KMS-11 (cell line): ENCODE measurements around the gene FHOD3.

Source experiments
- H2AFZ ChIP-seq: fragments of 200-600 bp; sonication (generic); 2 replicates; pipeline ENCODE4 v1.6.1; 2016; ENCODE audit warnings: antibody characterized with exemption, mixed run types, low read depth
- H3K27ac ChIP-seq: fragments of 200-600 bp; sonication (generic); 2 replicates; pipeline ENCODE4 v1.6.1; 2016; ENCODE audit warnings: mild to moderate bottlenecking, mixed run types
- H3K27me3 ChIP-seq: fragments of 200-600 bp; sonication (generic); 2 replicates; pipeline ENCODE4 v1.6.1; 2017; ENCODE audit warnings: mild to moderate bottlenecking, low read depth, mixed run types, moderate library complexity; ENCODE audit not compliant: insufficient read depth
- H3K36me3 ChIP-seq: fragments of 200-600 bp; sonication (generic); 2 replicates; pipeline ENCODE4 v1.6.1; 2017; ENCODE audit warnings: mild to moderate bottlenecking, mixed run types; ENCODE audit not compliant: insufficient read depth
- H3K4me1 ChIP-seq: fragments of 200-600 bp; sonication (generic); 2 replicates; pipeline ENCODE4 v1.6.1; 2016; ENCODE audit warnings: mild to moderate bottlenecking, low read depth, mixed run types; ENCODE audit not compliant: poor library complexity, severe bottlenecking
- H3K4me2 ChIP-seq: fragments of 200-600 bp; sonication (generic); 2 replicates; pipeline ENCODE4 v1.7.0; 2016; ENCODE audit warnings: mild to moderate bottlenecking, mixed run types
- H3K4me3 ChIP-seq: fragments of 200-600 bp; sonication (generic); IDR thresholded peaks from 2 replicates; pipeline ENCODE4 v1.6.1; 2017; ENCODE audit warnings: low read depth, low read length, mixed read lengths; ENCODE audit not compliant: insufficient read depth
- H3K79me2 ChIP-seq: fragments of 200-600 bp; sonication (generic); 2 replicates; pipeline ENCODE4 v1.6.1; 2016; ENCODE audit warnings: low read depth, mixed run types; ENCODE audit not compliant: insufficient read depth
- H3K9ac ChIP-seq: fragments of 200-600 bp; sonication (generic); 2 replicates; pipeline ENCODE4 v1.6.1; 2016; ENCODE audit warnings: mild to moderate bottlenecking, mixed run types
- H4K20me1 ChIP-seq: fragments of 200-600 bp; sonication (generic); 2 replicates; pipeline ENCODE4 v1.6.1; 2016; ENCODE audit warnings: mild to moderate bottlenecking, mixed run types; ENCODE audit not compliant: insufficient read depth
- TF ChIP-seq, protein P1 (sequence below): fragments of 200-600 bp; sonication (generic); conservative IDR thresholded peaks from 2 replicates; pipeline ENCODE4 v1.6.1; 2017; ENCODE audit warnings: low read depth, mild to moderate bottlenecking, antibody characterized with exemption, low read length, moderate library complexity, mixed read lengths

The FHOD3 gene

DNA sequence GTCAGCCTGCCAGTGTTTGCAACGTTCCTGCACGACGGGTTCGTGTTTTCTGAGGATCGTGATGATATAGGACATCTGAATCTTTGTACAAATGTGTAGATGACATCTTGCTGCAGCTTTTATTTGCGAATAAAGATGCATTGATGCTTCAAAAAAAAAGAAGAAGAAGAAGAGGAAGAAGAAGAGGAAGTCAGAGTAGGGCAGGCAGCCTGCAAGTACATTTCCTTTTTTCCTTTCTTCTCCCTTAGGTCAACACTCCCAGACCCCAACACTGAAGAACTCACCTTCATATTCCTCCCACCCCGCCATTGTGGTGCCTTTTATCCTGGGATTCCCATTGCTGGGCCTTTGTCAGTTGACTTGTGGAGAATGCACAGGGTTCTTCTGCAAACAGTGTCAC lies 91.5 kb downstream of the FHOD3 start:
- Histone ChIP-seq H3K4me3 (no peak overlapping the region), H3K79me2 (no peaks in the 10 kb centered on the region), H4K20me1 (no peaks in the 10 kb centered on the region), H3K4me1 (no peaks in the 10 kb centered on the region), H3K27me3 (no peaks in the 10 kb centered on the region), H3K4me2 (no peak overlapping the region), H2AFZ (no peak overlapping the region), H3K9ac (no peak overlapping the region), H3K36me3 (no peaks in the 10 kb centered on the region), H3K27ac (no peak overlapping the region)
- TF ChIP-seq, protein P1, sequence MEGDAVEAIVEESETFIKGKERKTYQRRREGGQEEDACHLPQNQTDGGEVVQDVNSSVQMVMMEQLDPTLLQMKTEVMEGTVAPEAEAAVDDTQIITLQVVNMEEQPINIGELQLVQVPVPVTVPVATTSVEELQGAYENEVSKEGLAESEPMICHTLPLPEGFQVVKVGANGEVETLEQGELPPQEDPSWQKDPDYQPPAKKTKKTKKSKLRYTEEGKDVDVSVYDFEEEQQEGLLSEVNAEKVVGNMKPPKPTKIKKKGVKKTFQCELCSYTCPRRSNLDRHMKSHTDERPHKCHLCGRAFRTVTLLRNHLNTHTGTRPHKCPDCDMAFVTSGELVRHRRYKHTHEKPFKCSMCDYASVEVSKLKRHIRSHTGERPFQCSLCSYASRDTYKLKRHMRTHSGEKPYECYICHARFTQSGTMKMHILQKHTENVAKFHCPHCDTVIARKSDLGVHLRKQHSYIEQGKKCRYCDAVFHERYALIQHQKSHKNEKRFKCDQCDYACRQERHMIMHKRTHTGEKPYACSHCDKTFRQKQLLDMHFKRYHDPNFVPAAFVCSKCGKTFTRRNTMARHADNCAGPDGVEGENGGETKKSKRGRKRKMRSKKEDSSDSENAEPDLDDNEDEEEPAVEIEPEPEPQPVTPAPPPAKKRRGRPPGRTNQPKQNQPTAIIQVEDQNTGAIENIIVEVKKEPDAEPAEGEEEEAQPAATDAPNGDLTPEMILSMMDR, result no peak

DNA sequence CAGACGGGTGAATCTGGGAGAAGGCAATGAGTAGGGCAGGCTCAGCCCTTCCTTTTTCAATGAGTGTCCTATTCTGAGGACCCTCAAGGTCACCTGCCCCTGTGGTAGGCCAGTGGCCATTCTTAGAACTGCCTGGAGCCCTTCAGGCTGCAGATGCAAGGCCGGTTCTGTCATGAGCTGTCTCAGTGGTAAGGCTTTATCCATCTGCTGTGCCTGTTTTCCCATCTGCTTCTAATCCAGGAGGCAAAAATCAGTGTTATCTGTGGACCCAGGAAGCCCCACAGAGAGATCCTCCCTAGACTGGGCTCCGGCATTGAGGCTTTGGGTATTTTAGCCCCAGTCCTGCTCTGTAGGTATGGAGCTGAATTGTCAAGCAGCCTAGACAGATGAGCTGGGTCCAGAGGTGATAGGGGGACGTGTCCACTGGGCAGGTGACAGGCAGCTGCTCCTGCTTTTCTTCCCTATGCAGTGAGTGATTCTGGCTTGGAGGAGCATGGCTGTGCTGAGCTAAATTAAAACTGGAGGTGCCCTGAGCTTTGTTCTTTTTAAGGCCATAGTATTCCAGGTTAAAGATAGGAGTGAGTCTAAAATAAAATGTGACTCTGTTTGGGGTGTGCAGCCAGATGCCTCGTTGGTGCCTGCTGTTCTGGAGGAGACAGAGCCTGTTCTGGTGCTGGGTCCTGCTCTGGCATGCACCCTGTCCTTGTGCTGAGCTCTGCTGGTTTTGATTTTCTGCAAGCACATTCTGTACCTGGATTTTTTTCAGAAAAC lies 92.5 kb downstream of the FHOD3 start:
- Histone ChIP-seq H3K4me2 (no peak overlapping the region), H3K4me3 (no peak overlapping the region), H3K36me3 (no peaks in the 10 kb centered on the region), H2AFZ (no peak overlapping the region), H3K27ac (no peak overlapping the region), H3K4me1 (no peaks in the 10 kb centered on the region), H3K79me2 (no peaks in the 10 kb centered on the region), H3K27me3 (no peaks in the 10 kb centered on the region), H3K9ac (no peak overlapping the region), H4K20me1 (no peaks in the 10 kb centered on the region)
- TF ChIP-seq, protein P1, result no peak

DNA sequence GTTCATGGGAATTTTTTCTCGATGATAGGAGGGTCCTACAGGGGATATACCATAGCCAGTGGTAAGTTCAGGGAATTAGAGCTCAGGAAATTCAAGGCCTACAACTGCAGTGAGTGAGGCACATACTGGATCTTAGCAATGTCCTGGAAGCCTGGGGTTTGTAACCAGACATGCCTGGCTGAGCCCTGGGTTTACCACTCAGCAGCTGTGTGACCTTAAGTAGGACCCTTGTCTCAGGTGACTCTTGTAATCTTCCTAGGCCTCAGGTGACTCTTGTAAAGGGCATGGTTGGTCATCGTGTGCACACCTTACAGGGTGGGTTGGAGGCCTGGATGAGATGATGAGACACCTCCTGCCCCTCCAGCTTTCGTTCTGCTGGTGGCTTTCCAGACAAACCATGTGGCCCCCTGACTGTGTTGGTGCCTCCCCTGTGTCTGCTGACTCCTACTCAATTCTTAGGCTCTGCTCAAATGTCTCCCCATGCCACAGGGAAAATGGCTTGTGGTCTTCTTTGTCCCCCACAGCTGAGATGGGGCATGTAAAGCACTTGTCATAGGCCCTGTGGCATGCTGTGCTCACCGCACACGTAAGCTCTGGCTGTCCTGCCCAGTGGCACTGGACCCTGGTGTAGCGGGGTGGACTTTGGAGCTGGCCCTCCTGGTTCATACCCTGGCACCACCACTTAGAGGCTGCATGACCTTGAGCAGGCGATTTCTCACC lies 94.1 kb downstream of the FHOD3 start:
- Histone ChIP-seq H3K4me1 (no peaks in the 10 kb centered on the region), H3K36me3 (no peaks in the 10 kb centered on the region), H3K27ac (no peak overlapping the region), H3K4me2 (no peak overlapping the region), H3K79me2 (no peaks in the 10 kb centered on the region), H3K27me3 (no peaks in the 10 kb centered on the region), H4K20me1 (no peaks in the 10 kb centered on the region), H2AFZ (no peak overlapping the region), H3K9ac (no peak overlapping the region), H3K4me3 (no peak overlapping the region)
- TF ChIP-seq, protein P1, result no peak

DNA sequence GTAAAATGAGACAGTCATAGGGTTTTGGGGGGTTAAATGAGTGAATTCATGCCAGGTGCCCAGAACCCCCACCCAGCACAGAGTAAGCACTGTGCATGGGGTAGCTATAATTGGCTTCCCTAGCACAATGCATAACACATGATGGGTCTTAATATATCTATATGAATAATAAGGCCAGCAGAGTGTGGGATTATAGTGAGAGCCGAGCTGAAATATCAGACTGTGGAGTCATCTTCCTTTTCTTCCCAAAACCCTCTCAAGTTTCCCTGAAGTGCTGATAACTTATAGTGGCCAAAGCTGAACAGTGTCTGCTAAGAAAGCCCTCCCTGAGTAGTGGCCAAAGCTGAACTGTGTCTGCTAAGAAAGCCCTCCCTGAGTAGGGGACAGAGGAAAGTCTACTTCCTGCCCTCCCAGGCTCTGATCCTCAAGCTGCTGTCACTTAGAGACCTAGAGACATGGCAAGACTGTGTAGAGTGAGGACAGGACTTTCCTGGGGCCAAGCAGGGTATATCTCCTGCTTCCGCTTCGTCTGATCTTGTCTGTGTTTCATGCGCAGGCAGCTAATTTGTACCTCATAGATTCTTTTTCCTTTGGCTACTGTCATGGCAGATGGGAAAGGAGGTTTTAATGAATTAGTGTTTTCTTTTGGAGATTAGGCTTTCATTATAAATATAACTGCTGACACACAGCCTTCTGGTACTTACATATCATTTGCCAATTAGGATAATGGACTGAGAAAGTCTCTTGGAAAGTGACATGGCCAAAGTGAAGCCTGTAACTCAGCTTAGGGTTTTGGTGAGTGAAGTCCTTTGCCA lies 94.9 kb downstream of the FHOD3 start:
- Histone ChIP-seq H3K27me3 (no peaks in the 10 kb centered on the region), H3K9ac (no peak overlapping the region)
- TF ChIP-seq, protein P1, result no peak

More for the DNA sequence above, 94.9 kb downstream of the FHOD3 start:
- no peaks in the 10 kb centered on the region for H3K4me1 ChIP-seq
- no peaks in the 10 kb centered on the region for H3K79me2 ChIP-seq
- H3K4me3 ChIP-seq, result no peak overlapping the region
- H3K27ac ChIP-seq, result no peak overlapping the region
- H3K4me2 ChIP-seq, result no peak overlapping the region
- H2AFZ ChIP-seq, result no peak overlapping the region
- no peaks in the 10 kb centered on the region for H4K20me1 ChIP-seq
- H3K36me3 ChIP-seq, result no peaks in the 10 kb centered on the region
